PC-3 (cell line): Measurements from ENCODE around the gene LMO1.

Experiments used
- EZH2 ChIP-seq: fragments of 300-600 bp; sonication (generic); IDR thresholded peaks from one replicate; pipeline ENCODE4 v1.6.1; 2017; ENCODE audit warnings: antibody characterized with exemption, mild to moderate bottlenecking, low read length; ENCODE audit not compliant: unreplicated experiment
- TF ChIP-seq, protein P1 (sequence below): fragments of 300-600 bp; sonication (generic); conservative IDR thresholded peaks from 2 replicates; pipeline ENCODE4 v1.5.1; 2017; ENCODE audit warnings: antibody characterized with exemption, low read depth, mild to moderate bottlenecking, low read length

DNA sequence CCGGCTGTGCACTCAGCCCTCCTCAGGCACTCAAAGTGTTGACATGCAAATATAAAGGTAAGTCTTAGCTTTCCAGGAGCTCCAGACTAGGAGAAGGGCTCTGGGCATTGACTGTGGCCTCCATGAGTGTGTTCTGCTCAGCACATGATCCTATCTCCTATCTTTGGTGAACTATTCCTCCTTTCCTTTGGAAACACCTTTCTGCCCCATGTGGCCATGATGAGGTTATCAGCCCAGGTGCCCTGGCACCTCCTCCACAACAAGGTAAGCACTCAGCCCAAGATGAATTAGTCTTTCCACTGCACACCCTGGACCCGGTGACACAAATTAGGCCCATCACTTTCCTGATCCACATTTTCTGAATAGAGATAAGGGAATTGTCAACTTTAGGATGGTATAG lies 37.9 kb upstream of the LMO1 start:
- TF ChIP-seq, protein P1, sequence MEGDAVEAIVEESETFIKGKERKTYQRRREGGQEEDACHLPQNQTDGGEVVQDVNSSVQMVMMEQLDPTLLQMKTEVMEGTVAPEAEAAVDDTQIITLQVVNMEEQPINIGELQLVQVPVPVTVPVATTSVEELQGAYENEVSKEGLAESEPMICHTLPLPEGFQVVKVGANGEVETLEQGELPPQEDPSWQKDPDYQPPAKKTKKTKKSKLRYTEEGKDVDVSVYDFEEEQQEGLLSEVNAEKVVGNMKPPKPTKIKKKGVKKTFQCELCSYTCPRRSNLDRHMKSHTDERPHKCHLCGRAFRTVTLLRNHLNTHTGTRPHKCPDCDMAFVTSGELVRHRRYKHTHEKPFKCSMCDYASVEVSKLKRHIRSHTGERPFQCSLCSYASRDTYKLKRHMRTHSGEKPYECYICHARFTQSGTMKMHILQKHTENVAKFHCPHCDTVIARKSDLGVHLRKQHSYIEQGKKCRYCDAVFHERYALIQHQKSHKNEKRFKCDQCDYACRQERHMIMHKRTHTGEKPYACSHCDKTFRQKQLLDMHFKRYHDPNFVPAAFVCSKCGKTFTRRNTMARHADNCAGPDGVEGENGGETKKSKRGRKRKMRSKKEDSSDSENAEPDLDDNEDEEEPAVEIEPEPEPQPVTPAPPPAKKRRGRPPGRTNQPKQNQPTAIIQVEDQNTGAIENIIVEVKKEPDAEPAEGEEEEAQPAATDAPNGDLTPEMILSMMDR: no peak
- TF ChIP-seq EZH2: no peak
